Gastrocnemius medialis (tissue), 4 donors: ENCODE results near the gene CLN3.

Experiments
- CTCF ChIP-seq, 5 experiments: fragments of 450-650 bp in 3 of 5; fragments of 200-600 bp in 2 of 5; sonication (generic) in 2 of 5; IDR thresholded peaks in 4 of 5; conservative IDR thresholded peaks in 1 of 5; 1 replicate in 4 of 5; 2 replicates in 1 of 5; pipeline ENCODE4 v1.5.1; 2016 to 2019; ENCODE audit warnings: antibody characterized with exemption in 5 of 5, mild to moderate bottlenecking in 3 of 5, moderate library complexity in 3 of 5
- POLR2A ChIP-seq, 2 donors: fragments of 450-650 bp; IDR thresholded peaks; one replicate each; pipeline ENCODE4 v1.6.1; 2017; ENCODE audit warnings: antibody characterized with exemption in 2 of 2, mild to moderate bottlenecking in 2 of 2, moderate library complexity in 2 of 2

- TF ChIP-seq CTCF (IDR thresholded peaks at IDR 0.05 in 4 of 5, conservative IDR thresholded peaks at IDR 0.05 in 1 of 5) = no peak
- peak; percentile 71 to 77 for TF ChIP-seq POLR2A (IDR thresholded peaks at IDR 0.05)
These were observed 40.2 kb upstream of the CLN3 start for GRCh38 chr16:28531777-28532744.
